GM04504 (cell line): Measurements from ENCODE around the gene MAGI1.
A peak's percentile ranks its signal among the peaks of the same experiment; 100 is the strongest.

Experiments used
- DNase-seq: peaks from one replicate; pipeline ENCODE4 v3.0.0-alpha.2; 2012; ENCODE audit warnings: low read depth

The MAGI1 gene

GRCh38 chr3:65412588-65412987, 626.1 kb downstream of the MAGI1 start:
- DNase-seq, result no peak

GRCh38 chr3:65411367-65411766, 627.4 kb downstream of the MAGI1 start:
- DNase-seq, result no peak

- DNase-seq, result no peak
Measured at GRCh38 chr3:65409176-65409569, 629.5 kb downstream of the MAGI1 start.

DNA sequence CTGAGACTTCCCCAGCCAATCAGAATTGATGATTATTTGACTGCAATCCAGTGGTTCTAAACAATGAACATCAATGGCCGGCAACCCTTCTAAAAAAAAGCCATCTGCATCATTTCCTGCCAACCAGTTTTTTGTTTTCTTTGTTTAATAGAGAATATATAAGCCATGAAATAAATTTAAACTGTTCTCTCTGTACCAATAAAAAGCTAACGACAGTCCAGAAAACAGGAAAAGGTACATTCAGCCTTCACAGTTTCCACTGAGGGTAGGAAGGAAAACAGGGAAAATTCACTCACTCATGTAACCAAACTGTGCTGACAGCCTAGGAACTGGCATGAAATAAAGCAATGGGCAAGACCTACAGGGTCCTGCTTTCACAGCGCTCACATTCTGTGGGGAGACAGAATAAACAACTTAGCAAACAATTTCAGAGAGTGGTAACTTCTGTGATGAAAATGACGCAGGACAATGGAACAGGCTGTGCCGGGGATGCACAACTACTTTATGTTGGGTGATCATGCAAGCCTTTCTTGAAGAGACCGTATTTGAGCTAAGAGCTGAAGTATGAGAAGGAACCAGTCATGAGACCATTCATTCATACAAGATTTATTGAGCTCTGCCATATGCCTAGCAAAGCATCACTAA, 630.1 kb downstream of the MAGI1 start:
- DNase-seq, result no peak

GRCh38 chr3:65406470-65406869, 632.2 kb downstream of the MAGI1 start:
- DNase-seq, result peak; percentile 22

- peak; percentile 82 for DNase-seq
Measured at GRCh38 chr3:65402597-65402996, 636.1 kb downstream of the MAGI1 start.

- DNase-seq, result no peak
Measured at GRCh38 chr3:65401359-65402305, 637.1 kb downstream of the MAGI1 start.

GRCh38 chr3:65400899-65401298, 637.8 kb downstream of the MAGI1 start:
- no peak for DNase-seq

DNA sequence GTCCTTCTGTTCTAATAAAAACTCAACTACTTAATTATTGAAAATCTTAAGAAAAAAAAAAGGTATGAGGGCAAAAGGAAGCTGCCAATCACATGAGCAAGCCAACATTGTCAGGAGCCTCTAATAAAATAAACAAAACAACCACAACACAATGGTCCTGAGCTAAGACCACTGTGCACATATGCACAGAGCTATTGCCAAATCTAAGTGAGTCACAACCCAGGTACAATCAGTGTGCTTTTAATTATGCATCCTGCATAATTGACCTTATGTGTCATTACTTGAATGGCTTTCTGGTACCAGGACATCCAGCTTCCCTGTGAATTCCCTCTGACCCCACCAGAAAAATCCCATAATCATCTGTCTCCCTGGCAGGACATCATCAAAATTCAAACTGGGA, 639.8 kb downstream of the MAGI1 start:
- no peak for DNase-seq

DNA sequence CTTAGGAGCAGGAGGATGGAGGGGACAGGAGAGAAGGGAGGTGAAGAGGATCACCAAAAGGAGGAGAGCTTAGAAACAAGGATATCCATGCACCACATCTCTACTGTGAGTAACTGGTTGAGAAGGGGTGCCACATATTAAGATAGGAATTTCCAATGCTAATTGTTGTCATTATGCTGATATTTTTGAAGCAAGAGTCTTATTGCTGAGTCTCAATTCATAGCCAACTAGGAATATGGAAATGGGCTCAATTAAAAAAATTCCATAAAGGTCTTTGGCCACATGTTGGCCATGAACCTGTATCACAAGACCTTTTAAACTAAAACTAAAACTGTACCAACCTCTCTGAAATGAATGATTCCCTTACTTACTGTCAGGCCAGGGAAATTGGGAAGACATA, 642.6 kb downstream of the MAGI1 start:
- DNase-seq, result no peak

GRCh38 chr3:65391068-65391467, 647.6 kb downstream of the MAGI1 start:
- DNase-seq, result no peak

DNA sequence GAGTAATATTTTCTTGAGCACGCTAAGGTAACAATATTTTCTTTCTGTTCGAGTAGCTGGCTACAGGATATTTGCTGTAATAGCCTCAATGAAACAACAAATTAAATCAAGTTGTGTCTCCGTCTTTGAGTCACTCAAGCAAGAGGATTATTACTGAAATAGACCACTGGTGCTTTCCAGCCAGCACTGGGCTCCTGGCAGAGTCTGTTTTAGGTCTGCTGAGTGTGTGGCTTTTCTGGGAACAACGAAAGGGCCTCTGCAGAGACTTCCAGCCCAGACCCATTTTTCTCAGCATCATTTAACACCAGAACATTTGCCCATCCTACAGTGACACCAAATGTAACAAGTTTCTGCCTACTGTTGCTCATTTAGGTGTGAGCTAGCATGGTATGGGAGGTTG, 652.9 kb downstream of the MAGI1 start:
- no peak for DNase-seq

- no peak for DNase-seq
Measured at GRCh38 chr3:65381496-65382010, 657.2 kb downstream of the MAGI1 start.

- no peak for DNase-seq
Measured at GRCh38 chr3:65379223-65379622, 659.5 kb downstream of the MAGI1 start.

DNA sequence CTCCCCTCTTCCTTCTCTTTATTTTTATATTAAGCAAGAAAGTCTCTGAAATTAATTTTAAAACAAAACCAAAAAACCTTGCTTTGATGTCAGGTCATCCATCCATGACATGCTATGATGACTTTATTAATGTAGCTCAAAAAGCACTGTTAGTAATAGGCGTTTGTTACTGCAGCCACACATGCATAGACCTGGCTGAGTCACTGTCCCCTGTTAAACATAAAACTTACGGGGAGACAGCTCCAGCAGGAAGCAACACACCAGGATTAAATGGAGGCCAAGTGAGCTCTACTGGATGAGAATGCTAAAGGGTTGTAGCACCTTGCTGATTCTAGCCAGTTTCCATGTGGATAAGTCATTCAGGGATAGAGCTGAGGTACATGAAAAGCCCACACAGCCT, 661.1 kb downstream of the MAGI1 start:
- DNase-seq, result no peak

- DNase-seq, result no peak
Measured at GRCh38 chr3:65376426-65376825, 662.3 kb downstream of the MAGI1 start.

DNA sequence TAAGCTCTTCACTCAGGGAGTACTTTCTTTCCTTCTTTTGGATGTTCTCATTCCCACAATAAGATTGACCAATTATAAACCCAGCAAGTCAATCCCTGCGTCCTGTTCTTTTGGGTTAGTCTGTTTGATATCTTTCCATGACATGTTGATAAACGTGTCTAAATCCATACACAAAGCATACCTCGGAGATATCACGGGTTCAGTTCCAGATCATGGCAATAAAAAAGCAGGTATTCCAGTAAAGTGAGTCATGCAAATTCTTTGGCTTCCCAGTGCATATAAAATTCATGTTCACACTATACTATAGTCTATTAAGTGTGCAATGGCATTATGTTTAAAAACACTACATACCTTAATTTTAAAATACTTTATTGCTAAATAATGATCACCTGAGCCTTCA, 667.7 kb downstream of the MAGI1 start:
- no peak for DNase-seq

GRCh38 chr3:65368866-65369265, 669.9 kb downstream of the MAGI1 start:
- no peak for DNase-seq

GRCh38 chr3:65362688-65363087, 676.0 kb downstream of the MAGI1 start:
- no peak for DNase-seq

GRCh38 chr3:65361448-65361847, 677.3 kb downstream of the MAGI1 start:
- DNase-seq, result no peak

GRCh38 chr3:65356331-65357248, 682.1 kb downstream of the MAGI1 start:
- DNase-seq, result no peak

DNA sequence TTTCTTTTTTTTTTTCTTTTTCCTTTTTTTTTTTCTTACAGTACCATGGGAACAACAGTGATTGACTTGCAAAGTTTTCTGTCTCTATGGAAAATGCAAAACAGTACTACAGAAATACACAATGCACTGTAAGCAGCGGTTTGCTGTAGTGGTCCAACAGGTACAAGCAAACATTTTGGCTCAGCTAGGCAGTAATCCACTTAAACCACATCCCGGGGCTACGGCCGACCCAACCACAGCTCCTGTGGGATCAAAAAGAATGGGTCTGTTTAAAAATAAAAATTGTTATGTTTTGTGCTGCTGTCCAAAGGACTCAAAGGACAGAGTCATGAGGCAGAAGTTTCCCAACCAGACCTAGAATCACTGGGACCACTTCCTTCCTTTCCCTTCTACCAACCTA, 683.8 kb downstream of the MAGI1 start:
- no peak for DNase-seq
